Epithelial cell of esophagus (primary cell): Measurements from ENCODE around the gene BMP6.
A peak's percentile ranks its signal among the peaks of the same experiment; 100 is the strongest.

Source experiments
- DNase-seq: peaks from one replicate; pipeline ENCODE4 v3.0.0; 2010; ENCODE audit warnings: low read depth
- H3K4me3 ChIP-seq: 2 replicates; pipeline ENCODE4 v1.5.1; 2011; ENCODE audit warnings: mild to moderate bottlenecking, low read length, control low read depth
- TF ChIP-seq, protein P1 (sequence below): IDR thresholded peaks from 2 replicates; pipeline ENCODE4 v1.5.1; 2011; ENCODE audit warnings: low read depth, mild to moderate bottlenecking, low read length, control low read depth, inconsistent platforms; ENCODE audit not compliant: insufficient read depth; ENCODE audit errors: missing control alignments

Gene BMP6

DNA sequence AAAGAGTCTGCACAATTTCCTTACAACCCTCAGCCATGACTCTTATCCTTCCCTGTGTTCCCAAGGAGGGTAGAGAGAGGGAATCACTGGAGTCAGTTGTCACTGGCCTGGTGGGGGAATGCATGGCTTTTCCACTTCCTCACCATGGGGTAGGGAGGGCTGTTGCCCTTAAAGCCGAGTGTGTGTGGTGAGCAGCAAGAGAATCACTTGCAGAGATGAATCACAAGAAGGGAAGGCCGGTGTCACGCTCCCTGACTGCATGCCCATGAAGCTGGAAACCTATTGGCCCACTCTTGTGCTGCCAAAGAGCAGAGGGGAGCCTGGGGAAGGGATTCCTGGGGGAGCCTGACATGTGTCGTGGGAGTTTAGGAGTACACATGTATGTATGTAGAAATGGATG lies 18.1 kb upstream of the BMP6 start:
- H3K4me3 ChIP-seq, result no peak overlapping the region
- TF ChIP-seq, protein P1, sequence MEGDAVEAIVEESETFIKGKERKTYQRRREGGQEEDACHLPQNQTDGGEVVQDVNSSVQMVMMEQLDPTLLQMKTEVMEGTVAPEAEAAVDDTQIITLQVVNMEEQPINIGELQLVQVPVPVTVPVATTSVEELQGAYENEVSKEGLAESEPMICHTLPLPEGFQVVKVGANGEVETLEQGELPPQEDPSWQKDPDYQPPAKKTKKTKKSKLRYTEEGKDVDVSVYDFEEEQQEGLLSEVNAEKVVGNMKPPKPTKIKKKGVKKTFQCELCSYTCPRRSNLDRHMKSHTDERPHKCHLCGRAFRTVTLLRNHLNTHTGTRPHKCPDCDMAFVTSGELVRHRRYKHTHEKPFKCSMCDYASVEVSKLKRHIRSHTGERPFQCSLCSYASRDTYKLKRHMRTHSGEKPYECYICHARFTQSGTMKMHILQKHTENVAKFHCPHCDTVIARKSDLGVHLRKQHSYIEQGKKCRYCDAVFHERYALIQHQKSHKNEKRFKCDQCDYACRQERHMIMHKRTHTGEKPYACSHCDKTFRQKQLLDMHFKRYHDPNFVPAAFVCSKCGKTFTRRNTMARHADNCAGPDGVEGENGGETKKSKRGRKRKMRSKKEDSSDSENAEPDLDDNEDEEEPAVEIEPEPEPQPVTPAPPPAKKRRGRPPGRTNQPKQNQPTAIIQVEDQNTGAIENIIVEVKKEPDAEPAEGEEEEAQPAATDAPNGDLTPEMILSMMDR, result no peak
- no peak for DNase-seq

DNA sequence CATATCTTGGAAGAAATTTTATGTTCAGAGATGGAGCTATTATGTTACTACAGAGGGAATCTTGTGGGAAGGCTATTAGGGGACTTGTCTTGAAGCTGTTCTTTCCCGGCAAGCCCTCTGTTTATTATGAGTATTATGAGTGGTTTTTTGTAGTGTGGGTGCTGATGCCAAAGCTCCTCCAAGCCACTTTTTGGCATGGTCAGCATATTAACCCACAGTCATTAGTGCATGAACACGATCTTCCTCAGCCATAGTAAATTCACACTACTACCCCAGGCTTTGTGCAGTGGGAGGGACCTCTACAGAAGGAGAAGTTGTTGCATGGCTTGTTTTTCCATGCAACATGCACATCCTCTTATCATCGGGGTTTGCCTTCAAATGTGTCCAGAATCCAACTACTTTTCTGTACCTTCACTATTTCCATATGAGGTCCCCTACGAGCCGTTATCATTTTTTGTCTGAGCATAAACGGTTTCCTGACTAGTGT lies 6.5 kb upstream of the BMP6 start:
- TF ChIP-seq, protein P1, result no peak
- no peak for DNase-seq
- H3K4me3 ChIP-seq, result no peak overlapping the region

DNA sequence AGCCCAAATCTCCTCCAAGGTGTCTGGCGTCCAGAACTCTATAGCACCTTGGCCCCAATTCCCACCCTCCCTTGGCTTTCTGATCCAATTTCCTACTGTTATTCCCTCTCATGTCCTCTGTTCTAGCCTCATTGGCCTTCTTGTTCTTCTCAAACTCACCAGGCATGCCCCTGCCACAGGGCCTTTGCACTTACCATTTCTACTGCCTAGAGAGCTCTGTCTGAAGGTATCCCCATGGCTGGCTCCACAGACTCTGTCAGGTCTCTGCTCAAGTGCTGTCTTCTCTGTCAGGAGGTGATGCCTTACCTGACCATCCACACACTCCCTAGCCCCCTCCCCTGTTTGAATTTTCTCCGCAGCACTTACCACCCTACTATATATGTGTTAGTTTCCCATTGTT lies 5.6 kb upstream of the BMP6 start:
- no peak for DNase-seq
- TF ChIP-seq, protein P1, result no peak
- H3K4me3 ChIP-seq, result no peak overlapping the region

DNA sequence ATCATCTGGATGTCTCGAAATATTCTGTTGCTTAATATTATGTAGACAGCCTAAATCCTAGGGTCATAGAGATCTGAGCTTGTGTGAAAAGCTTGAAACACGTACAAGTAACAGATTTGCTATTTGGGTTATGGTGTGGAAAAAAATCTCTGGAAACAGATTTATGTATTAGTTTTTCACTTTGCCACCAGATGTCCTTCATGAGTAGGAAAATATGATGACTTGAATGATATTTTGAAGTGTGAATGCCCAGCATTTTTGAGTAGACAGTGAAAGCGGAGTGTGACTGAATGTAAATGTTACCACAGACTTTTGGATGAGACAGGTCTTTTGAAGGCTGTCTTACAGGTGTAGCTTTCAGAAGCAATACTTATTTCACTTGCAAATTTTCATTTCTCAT lies 4.2 kb upstream of the BMP6 start:
- TF ChIP-seq, protein P1, result peak; percentile 44
- DNase-seq, result peak; percentile 55
- no peak overlapping the region for H3K4me3 ChIP-seq

DNA sequence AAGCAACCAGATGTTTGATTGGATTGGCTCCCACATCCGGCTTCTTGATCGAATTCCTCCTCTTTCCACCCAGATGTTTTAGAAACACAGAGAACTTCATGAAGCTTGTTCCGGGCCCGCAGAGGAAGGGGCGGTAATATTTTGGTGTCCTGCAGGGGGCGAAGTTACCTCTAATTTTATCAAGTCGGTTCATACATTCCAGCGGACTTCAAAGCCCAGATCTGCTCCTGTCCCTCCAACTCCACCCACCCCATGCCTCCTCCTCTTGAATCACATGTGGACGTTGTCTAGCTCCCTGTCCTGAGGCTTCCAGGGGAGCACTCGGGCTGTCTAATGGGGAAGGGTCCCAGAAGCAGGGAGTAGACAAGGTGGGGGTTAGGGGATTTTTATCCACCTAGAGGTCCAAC lies 2.9 kb upstream of the BMP6 start:
- no peak overlapping the region for H3K4me3 ChIP-seq
- TF ChIP-seq, protein P1, result peak; percentile 62
- DNase-seq, result peak; percentile 81

DNA sequence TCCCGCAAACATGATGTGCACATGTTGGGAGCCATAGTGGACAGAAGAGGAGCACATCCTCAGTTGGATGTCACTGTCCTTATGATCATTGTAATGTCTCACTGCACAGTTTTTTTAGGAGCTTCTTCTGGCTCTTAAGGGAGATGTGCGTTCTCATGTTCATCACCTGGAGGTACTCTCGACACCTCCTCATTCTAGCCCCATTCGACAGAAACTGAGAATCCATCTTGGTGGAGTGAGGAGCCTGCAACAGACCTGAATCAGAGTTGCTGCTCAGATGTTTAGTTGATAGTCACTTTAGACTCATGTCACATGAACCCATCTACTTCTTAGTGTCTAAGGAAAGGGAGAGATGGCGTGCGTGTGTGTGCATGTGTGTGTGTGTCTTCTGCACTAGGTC lies 2.3 kb upstream of the BMP6 start:
- DNase-seq, result no peak
- no peak overlapping the region for H3K4me3 ChIP-seq
- TF ChIP-seq, protein P1, result no peak

DNA sequence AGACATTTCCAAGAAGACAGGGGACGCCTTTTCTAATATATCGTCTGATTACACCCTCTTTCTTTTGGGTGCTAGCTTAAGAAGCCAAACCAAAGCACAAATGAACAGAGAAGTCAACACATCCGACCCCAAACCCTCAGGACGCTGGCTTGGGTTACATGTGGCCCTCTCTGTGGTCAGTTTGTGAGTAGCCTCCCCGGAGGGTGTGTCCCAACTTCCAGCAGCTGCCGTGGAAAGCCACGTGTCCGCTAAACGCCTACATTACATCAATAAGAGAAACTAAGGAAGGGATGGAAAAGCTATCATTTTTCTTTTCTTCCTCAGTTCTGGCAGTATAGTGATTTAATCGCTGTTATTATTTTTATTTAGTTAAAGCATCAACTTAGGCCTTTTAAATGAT lies 487 bp upstream of the BMP6 start:
- H3K4me3 ChIP-seq, result peak overlapping the region; percentile 3
- TF ChIP-seq, protein P1, result no peak
- no peak for DNase-seq
